Measurements from ENCODE around the gene PLVAP. TPM values are rescaled to one million over a fixed set of nuclear protein-coding genes. Genes with fewer than 3 reads are reported as not detected.

Gene PLVAP
- total and polyA plus RNA-seq, 2 donors (not counting 3 experiments of a cell fraction or from before 2014, with no cell fraction given), result 5.7 to 16.9 TPM

DNA sequence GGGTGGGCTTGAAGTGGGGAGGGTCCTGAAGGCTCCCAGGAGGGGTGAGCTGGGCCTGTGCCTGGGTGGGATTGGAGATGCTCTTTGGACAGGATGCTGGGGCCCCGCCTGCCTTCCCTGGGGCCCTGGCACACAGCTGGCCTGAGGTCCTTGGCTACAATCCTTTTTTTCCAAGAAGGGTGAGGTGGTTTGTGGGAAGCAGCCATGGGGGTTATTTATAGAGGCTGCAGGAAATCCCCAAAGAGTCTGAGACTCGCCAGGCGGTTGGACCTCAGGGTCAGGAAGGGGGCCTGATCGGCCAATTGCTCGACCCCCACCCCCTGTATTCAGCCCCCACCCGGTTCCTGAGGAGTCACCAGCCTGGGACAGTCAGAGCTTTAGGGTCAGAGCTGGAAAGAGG lies 29.8 kb downstream of the PLVAP start:
- no TSS peak for BruUV-seq (replicated peaks)
- Histone ChIP-seq H3K4me3 (replicated peaks in 1 of 3; ENCODE audit: insufficient read depth in 1 of 3, low read depth in 1 of 3, low read length in 3 of 3) (no peak overlapping the region), H3K4me1 (ENCODE audit: control insufficient read depth, extremely low read depth, insufficient read depth, low read length) (peaks cover 27% of the 10 kb centered on the region), H3K27ac (ENCODE audit: insufficient read depth, low read depth, low read length) (peak overlapping the region; percentile 53), H3K9me3 (replicated peaks; ENCODE audit: control insufficient read depth, insufficient read depth, low read length) (no peaks in the 10 kb centered on the region), H3K9ac (replicated peaks; ENCODE audit: extremely low read depth, insufficient read depth, low read length) (peak overlapping the region; percentile 6), H3K9me1 (replicated peaks; ENCODE audit: control insufficient read depth, extremely low read depth, insufficient read depth, low read length) (no peaks in the 10 kb centered on the region), H4K20me1 (replicated peaks; ENCODE audit: control insufficient read depth, extremely low read depth, insufficient read depth, low read length) (no peaks in the 10 kb centered on the region), H3K36me3 (ENCODE audit: control insufficient read depth in 2 of 2, extremely low read depth in 1 of 2, insufficient read depth in 2 of 2, low read length in 2 of 2) (no peaks in the 10 kb centered on the region), H3K27me3 (ENCODE audit: control insufficient read depth in 2 of 2, insufficient read depth in 2 of 2, low read length in 2 of 2) (no peaks in the 10 kb centered on the region), H2AFZ (ENCODE audit: low read depth, low read length) (no peak overlapping the region), H3K4me2 (ENCODE audit: insufficient read depth, low read length) (no peak overlapping the region), H3K79me2 (ENCODE audit: control insufficient read depth, insufficient read depth, low read length) (no peaks in the 10 kb centered on the region)
- TF ChIP-seq MYC (IDR thresholded peaks at IDR 0.05; ENCODE audit: low read depth, low read length), result no peak
- TF ChIP-seq, protein P1, sequence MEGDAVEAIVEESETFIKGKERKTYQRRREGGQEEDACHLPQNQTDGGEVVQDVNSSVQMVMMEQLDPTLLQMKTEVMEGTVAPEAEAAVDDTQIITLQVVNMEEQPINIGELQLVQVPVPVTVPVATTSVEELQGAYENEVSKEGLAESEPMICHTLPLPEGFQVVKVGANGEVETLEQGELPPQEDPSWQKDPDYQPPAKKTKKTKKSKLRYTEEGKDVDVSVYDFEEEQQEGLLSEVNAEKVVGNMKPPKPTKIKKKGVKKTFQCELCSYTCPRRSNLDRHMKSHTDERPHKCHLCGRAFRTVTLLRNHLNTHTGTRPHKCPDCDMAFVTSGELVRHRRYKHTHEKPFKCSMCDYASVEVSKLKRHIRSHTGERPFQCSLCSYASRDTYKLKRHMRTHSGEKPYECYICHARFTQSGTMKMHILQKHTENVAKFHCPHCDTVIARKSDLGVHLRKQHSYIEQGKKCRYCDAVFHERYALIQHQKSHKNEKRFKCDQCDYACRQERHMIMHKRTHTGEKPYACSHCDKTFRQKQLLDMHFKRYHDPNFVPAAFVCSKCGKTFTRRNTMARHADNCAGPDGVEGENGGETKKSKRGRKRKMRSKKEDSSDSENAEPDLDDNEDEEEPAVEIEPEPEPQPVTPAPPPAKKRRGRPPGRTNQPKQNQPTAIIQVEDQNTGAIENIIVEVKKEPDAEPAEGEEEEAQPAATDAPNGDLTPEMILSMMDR (IDR thresholded peaks at IDR 0.05; ENCODE audit: extremely low read depth in 1 of 2, insufficient read depth in 1 of 2, low read depth in 1 of 2, low read length in 2 of 2), result no peak
- TF ChIP-seq FOS (IDR thresholded peaks at IDR 0.05; ENCODE audit: borderline replicate concordance, insufficient read depth, low read length), result no peak
- TF ChIP-seq JUN (IDR thresholded peaks at IDR 0.05; ENCODE audit: borderline replicate concordance, insufficient read depth, insufficient read length, low read depth), result no peak
- TF ChIP-seq POLR2AphosphoS5 (IDR thresholded peaks at IDR 0.05; ENCODE audit: insufficient read depth, low read depth, low read length), result no peak
- TF ChIP-seq GATA2 (IDR thresholded peaks at IDR 0.05; ENCODE audit: insufficient read depth, insufficient read length, low read depth, low read length), result no peak
- TF ChIP-seq EZH2 (IDR thresholded peaks at IDR 0.05; ENCODE audit: borderline replicate concordance, low read depth, low read length, severe bottlenecking), result no peak
- TF ChIP-seq, protein P2, sequence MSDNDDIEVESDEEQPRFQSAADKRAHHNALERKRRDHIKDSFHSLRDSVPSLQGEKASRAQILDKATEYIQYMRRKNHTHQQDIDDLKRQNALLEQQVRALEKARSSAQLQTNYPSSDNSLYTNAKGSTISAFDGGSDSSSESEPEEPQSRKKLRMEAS (IDR thresholded peaks at IDR 0.05; ENCODE audit: insufficient read depth, insufficient read length), result no peak
- TF ChIP-seq POLR2A (IDR thresholded peaks at IDR 0.05; ENCODE audit: low read depth, low read length), result no peak
- intact Hi-C loops (cut with micrococcal nuclease) (loop anchor here (2.0 kb wide), 1 partner anchor 55 kb away; no protein-coding TSS in a partner anchor), dilution Hi-C loops (cut with MboI; ENCODE audit: extremely low pct_ligation_motif_present, low sequenced_read_pairs) (no loop called here)
- ChIA-PET CTCF (interaction anchor here (0.7 to 7.0 kb wide), 9 partner anchors 28 to 119 kb away, joined by 3 to 180 read pairs (median 3); partner anchors contain the start of genes BST2 and PLVAP), POLR2A (no interaction called here)
- DNase-seq (ENCODE audit: low read depth, low spot score), result peak; percentile 51
- peak; percentile 60 for FAIRE-seq

All from endothelial cell of umbilical vein (primary cell).